Colonic mucosa (tissue), 4 donors: ENCODE data around the gene DCAF10. TPM values are rescaled to one million over a fixed set of nuclear protein-coding genes. Genes with fewer than 3 reads are reported as not detected.
"Not testable (repeated sequence)": the region's sequence is repeated elsewhere in the genome, so short reads cannot be mapped to it uniquely, and the experiment has no call there.

ENCODE experiments used
- DNase-seq: peaks from one replicate; pipeline ENCODE4 v3.0.0-alpha.2; 2020
- H3K27ac ChIP-seq: fragments of 200-600 bp; one replicate; pipeline ENCODE4 v1.8.0; 2021
- H3K27me3 ChIP-seq: fragments of 200-600 bp; one replicate; pipeline ENCODE4 v1.8.0; 2021
- H3K36me3 ChIP-seq: fragments of 200-600 bp; one replicate; pipeline ENCODE4 v1.8.0; 2021
- H3K4me1 ChIP-seq: fragments of 200-600 bp; one replicate; pipeline ENCODE4 v1.8.0; 2021; ENCODE audit warnings: mild to moderate bottlenecking
- H3K4me3 ChIP-seq: fragments of 200-600 bp; one replicate; pipeline ENCODE4 v1.8.0; 2021
- H3K9ac ChIP-seq, 2 donors: one replicate each; pipeline ENCODE4 v1.7.0; 2013; ENCODE audit warnings: control low read depth in 2 of 2, low read depth in 2 of 2, low read length in 2 of 2
- H3K9me3 ChIP-seq: fragments of 200-600 bp; one replicate; pipeline ENCODE4 v1.8.0; 2021
- CTCF ChIP-seq: fragments of 200-600 bp; IDR thresholded peaks from one replicate; pipeline ENCODE4 v1.8.0; 2022; ENCODE audit warnings: antibody characterized with exemption, mild to moderate bottlenecking
- intact Hi-C: fragments of 100-400 bp; cut with DNase I; formaldehyde crosslinking; loops from one replicate; pipeline ENCODE4 v1.14.1; 2022
- total RNA-seq, 2 donors: library from RNA; stranded (reverse); fragmentation: NEBNext Ultra II Directional in 1 of 2; extraction: Animal tissue kit (Norgen Biotek cat#: 25700) in 1 of 2; gene quantifications; one replicate each; pipeline ENCODE4 v1.2.1, GENCODE V29; 2021
- donor health status: healthy.
- donor health status: DM: no; HTN: no; CAD: no.
- donor health status: DM: no; HTN: no; CAD: no.

The DCAF10 gene
- total RNA-seq, 2 donors from 2014 or later = 25.4 to 32.7 TPM

DNA sequence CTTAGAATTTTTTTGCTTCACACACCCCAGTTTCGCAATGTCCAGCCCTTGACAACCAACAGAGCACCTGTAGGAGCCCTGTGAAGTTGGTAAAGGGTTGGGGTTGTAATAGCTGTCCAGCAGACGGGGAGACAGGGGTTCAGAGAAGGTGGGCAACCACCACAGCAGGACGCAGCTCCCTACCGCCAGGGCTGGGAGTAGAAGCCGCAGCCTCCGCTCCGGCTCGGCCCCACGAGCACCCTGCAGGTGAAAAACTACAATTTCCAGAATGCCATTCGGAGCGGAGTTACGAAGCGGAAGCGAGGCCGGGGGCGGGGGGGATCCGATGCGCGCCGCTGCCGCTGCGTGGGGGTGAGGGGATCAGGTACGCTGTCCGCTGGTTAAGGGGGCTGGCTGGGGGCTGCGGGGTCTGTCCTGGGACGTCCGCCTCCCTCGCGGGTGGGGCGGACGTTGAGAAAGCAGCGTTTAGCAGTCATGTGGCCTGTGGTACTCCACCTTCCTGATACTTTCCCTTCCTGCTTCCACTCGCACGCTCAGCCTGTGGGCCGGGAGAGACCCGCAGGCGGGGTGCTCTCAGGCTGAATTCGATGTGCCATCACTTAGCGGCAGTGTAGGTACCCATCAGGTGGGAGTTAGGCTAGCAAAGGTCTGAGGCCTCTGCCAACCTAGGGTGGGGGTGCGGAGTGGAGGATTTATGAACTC lies 47.0 kb upstream of the DCAF10 start, which contains the start of gene TRMT10B:
TRMT10B (plus strand) TSS at position 317 of the 702 bp plus-strand sequence. CDS start 8,127 bp downstream, outside the sequence.
- Histone ChIP-seq H3K36me3 (no peaks in the 10 kb centered on the region), H3K4me1 (peaks cover 4% of the 10 kb centered on the region), H3K27ac (peak within 1 kb of the TSS; percentile 42), H3K4me3 (peak within 1 kb of the TSS; percentile 89), H3K9me3 (no peaks in the 10 kb centered on the region), H3K27me3 (no peaks in the 10 kb centered on the region), H3K9ac (peak within 1 kb of the TSS; percentile 75 to 91)
- intact Hi-C loops = loop anchor here (10.0 kb wide), 2 partner anchors 151 to 169 kb away; partner anchors contain the start of gene SLC25A51
- no peak for TF ChIP-seq CTCF
- peak; percentile 67 for DNase-seq

DNA sequence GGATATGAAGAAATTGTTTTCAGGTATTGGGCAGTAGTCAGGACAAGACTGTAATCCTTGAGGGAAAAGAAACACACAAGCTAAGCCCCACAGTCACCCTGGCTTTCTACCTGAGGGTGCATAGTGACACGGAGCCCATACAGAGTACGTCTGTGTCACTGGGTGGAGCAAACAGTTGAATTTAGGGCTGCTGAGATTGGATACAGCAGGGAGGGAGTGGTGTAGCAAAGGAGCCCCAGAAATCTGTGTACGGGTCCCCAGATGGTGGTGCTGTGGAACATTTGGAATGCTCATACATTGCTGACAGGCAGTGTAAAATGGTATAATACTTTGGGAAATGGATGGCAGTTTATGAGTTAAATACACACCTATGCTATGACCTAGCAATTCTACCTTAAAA lies 41.9 kb upstream of the DCAF10 start:
- H3K9ac ChIP-seq = no peak overlapping the region
- H3K9me3 ChIP-seq = no peaks in the 10 kb centered on the region
- peaks cover 4% of the 10 kb centered on the region for H3K4me1 ChIP-seq
- no peak for DNase-seq
- H3K4me3 ChIP-seq = no peak overlapping the region
- no peak overlapping the region for H3K27ac ChIP-seq
- H3K36me3 ChIP-seq = no peaks in the 10 kb centered on the region
- no peak for TF ChIP-seq CTCF
- intact Hi-C loops = loop anchor here (10.0 kb wide), 2 partner anchors 146 to 174 kb away; partner anchors contain the start of gene SLC25A51
- H3K27me3 ChIP-seq = no peaks in the 10 kb centered on the region

- TF ChIP-seq CTCF = no peak
- no peak overlapping the region for H3K9ac ChIP-seq
- no peaks in the 10 kb centered on the region for H3K36me3 ChIP-seq
- H3K27ac ChIP-seq = no peak overlapping the region
- no peaks in the 10 kb centered on the region for H3K27me3 ChIP-seq
- H3K4me3 ChIP-seq = no peak overlapping the region
- no peaks in the 10 kb centered on the region for H3K9me3 ChIP-seq
- intact Hi-C loops = no loop called here
- no peak for DNase-seq
- no peaks in the 10 kb centered on the region for H3K4me1 ChIP-seq
These were observed 40.0 kb upstream of the DCAF10 start for GRCh38 chr9:37760416-37761161.

DNA sequence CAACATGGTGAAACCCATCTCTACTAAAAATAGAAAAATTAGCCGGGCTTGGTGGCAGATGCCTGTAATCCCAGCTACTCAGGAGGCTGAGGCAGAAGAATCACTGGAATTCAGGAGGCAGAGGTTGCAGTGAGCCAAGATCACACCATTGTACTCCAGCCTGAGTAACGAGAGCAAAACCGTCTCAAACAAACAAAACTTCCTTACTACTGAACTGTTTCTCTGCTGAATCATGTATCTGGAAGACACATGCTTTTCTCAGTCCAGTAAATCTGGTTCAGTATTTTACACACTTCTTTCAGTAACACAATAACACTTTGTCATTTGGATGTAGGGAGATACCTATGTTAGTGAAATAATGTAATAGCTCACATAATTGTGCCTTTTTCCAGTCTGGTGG lies 39.1 kb upstream of the DCAF10 start:
- H3K9me3 ChIP-seq = no peaks in the 10 kb centered on the region
- no peak overlapping the region for H3K9ac ChIP-seq
- no peak for TF ChIP-seq CTCF
- intact Hi-C loops = no loop called here
- H3K27ac ChIP-seq = no peak overlapping the region
- H3K27me3 ChIP-seq = no peaks in the 10 kb centered on the region
- no peak for DNase-seq
- H3K36me3 ChIP-seq = no peaks in the 10 kb centered on the region
- no peak overlapping the region for H3K4me3 ChIP-seq
- no peaks in the 10 kb centered on the region for H3K4me1 ChIP-seq

DNA sequence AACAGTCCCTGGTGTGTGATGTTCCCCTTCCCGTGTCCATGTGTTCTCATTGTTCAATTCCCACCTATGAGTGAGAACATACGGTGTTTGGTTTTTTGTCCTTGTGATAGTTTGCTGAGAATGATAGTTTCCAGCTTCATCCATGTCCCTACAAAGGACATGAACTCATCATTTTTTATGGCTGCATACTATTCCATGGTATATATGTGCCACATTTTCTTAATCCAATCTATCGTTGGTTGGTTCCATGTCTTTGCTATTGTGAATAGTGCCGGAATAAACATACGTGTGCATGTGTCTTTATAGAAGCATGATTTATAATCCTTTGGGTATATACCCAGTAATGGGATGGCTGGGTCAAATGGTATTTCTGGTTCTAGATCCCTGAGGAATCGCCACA lies 35.3 kb upstream of the DCAF10 start:
- H3K27me3 ChIP-seq, H3K4me1 ChIP-seq, DNase-seq, H3K27ac ChIP-seq, intact Hi-C loops, H3K9me3 ChIP-seq, H3K4me3 ChIP-seq, H3K9ac ChIP-seq, H3K36me3 ChIP-seq: not testable (repeated sequence)

GRCh38 chr9:37769306-37769705 lies 31.3 kb upstream of the DCAF10 start:
- no peaks in the 10 kb centered on the region for H3K4me1 ChIP-seq
- intact Hi-C loops = no loop called here
- no peak for TF ChIP-seq CTCF
- no peaks in the 10 kb centered on the region for H3K27me3 ChIP-seq
- no peaks in the 10 kb centered on the region for H3K36me3 ChIP-seq
- no peak overlapping the region for H3K4me3 ChIP-seq
- no peaks in the 10 kb centered on the region for H3K9me3 ChIP-seq
- no peak overlapping the region for H3K27ac ChIP-seq
- no peak for DNase-seq
- H3K9ac ChIP-seq = no peak overlapping the region
